NCI-H524 (cell line): Measurements from ENCODE around the gene ESPNL.
"Not testable (repeated sequence)": the region's sequence is repeated elsewhere in the genome, so short reads cannot be mapped to it uniquely, and the experiment has no call there.

ENCODE experiments used
- DNase-seq, 2 experiments: peaks; one replicate each; lab custom pipeline; 2025; lab: John Stamatoyannopoulos, UW

The ESPNL gene, protein sequence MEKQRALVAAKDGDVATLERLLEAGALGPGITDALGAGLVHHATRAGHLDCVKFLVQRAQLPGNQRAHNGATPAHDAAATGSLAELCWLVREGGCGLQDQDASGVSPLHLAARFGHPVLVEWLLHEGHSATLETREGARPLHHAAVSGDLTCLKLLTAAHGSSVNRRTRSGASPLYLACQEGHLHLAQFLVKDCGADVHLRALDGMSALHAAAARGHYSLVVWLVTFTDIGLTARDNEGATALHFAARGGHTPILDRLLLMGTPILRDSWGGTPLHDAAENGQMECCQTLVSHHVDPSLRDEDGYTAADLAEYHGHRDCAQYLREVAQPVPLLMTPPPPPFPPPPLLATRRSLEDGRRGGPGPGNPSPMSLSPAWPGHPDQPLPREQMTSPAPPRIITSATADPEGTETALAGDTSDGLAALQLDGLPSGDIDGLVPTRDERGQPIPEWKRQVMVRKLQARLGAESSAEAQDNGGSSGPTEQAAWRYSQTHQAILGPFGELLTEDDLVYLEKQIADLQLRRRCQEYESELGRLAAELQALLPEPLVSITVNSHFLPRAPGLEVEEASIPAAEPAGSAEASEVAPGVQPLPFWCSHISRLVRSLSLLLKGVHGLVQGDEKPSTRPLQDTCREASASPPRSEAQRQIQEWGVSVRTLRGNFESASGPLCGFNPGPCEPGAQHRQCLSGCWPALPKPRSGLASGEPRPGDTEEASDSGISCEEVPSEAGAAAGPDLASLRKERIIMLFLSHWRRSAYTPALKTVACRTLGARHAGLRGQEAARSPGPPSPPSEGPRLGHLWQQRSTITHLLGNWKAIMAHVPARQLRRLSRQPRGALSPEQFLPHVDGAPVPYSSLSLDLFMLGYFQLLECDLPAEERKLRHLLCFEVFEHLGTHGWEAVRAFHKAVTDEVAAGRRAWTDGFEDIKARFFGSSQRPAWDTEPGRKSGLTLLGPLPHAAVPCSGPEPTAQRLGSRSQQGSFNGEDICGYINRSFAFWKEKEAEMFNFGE

DNA sequence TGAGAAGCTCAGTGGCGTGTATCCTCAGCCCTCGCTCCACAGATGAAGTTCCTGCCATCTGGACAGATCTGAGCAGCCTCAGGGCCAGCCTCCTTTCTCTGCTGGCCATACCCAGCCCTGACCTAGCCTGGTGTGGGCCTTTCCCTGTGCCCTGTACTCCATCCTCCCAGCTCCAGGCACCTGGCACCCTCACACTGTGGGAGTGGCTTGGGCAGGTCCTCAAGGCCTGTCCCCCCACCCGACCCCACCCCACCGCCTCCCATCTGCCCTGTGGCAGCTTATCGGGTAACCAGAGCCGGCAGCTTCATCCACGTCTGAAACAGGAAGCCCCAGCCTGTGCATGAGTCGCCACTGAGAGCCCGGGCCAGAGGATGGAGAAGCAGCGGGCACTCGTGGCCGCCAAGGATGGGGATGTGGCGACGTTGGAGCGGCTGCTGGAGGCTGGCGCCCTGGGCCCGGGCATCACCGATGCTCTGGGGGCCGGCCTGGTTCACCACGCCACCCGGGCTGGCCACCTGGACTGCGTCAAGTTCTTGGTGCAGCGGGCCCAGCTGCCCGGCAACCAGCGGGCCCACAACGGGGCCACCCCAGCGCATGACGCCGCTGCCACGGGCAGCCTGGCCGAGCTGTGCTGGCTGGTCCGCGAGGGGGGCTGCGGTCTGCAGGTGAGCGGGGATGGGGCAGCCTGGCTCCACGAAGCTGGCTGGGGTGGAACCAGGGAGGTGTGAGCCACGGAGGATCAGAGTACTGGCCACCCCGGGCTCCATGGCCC lies at the start of gene ESPNL:
ESPNL (plus strand) TSS at position 292 of the 772 bp plus-strand sequence; CDS start at position 372, 80 bp downstream.
- peak; percentile 71 to 88 for DNase-seq

DNA sequence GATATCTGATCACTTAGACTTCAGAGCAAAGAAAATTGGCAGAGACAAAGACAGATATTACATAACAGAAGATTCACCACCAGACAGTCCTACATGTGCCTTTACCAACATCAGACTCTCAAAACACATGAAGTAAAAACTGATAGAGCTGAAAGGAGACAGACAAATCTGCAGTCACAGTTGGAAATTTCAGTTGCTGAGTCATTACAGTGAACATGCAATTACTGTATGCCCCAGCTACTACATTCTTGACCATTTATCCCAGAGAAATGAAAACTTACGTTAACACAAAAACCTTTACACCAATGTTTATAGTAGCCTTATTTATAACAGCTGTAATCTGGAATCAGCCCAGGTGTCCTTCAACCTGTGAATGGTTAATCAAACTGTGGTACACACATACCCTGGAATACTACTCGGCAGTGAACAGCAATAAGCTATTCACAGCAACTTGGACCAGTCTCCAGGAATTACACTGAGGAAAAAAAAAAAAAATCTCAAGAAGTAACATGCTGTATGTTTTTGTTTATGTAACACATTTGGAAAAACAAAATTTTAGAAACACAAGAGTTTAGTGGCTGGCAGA lies 46.9 kb upstream of the ESPNL start:
- DNase-seq: no peak

GRCh38 chr2:238055841-238056240 lies 44.3 kb upstream of the ESPNL start:
- no peak for DNase-seq

DNA sequence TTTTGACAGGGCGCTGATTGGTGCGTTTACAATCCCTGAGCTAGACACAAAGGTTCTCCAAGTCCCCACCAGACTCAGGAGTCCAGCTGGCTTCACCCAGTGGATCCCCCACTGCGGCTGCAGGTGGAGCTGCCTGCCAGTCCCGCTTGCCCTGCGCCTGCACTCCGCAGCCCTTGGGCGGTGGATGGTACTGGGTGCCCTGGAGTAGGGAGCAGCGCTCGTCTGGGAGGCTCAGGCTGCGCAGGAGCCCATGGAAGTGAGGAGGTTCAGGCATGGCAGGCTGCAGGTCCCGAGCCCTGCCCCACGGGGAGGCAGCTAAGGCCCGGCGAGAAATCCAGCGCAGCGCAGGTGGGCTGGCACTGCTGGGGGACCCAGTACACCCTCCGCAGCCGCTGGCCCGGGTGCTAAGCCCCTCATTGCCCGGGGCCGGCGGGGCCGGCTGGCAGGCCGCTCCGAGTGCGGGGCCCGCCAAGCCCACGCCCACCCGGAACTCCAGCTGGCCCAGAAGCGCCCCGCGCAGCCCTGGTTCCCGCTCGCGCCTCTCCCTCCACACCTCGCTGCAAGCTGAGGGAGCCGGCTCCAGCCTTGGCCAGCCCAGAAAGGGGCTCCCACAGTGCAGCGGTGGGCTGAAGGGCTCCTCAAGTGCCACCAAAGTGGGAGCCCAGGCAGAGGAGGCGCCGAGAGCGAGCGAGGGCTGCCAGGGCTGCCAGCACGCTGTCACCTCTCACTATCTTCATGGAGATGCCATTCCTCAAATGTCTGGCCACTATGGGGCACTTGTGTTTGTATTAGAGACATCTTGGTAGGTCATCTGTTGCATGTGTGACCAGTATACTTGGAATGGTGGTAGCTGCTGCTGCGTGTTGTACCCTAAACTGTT lies 42.2 kb upstream of the ESPNL start:
- DNase-seq: not testable (repeated sequence)

- DNase-seq: no peak
Measured at GRCh38 chr2:238059505-238059904, 40.6 kb upstream of the ESPNL start.

DNA sequence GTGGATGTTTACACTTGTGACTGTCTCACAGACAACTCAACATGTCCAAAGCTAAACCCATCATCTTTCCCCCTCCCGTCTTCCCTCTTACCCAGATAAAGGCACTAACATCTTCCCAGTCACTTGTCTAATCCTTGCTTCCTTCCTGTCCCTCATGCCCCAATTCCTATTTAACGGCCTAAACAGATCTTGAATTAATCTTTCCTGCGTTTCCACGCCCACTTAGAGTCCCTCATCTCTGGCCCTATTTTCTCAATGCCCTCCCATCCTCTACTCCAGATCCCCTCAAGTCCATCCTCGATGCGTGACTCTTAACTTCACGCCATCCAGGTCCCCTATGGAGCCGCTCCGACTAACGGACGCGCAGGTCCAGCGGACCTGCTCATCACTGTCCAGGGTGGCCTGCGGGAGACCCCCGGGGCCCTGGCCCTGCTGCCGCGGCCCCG lies 40.0 kb upstream of the ESPNL start:
- peak in 1 of 2 experiments; percentile 48 for DNase-seq

DNA sequence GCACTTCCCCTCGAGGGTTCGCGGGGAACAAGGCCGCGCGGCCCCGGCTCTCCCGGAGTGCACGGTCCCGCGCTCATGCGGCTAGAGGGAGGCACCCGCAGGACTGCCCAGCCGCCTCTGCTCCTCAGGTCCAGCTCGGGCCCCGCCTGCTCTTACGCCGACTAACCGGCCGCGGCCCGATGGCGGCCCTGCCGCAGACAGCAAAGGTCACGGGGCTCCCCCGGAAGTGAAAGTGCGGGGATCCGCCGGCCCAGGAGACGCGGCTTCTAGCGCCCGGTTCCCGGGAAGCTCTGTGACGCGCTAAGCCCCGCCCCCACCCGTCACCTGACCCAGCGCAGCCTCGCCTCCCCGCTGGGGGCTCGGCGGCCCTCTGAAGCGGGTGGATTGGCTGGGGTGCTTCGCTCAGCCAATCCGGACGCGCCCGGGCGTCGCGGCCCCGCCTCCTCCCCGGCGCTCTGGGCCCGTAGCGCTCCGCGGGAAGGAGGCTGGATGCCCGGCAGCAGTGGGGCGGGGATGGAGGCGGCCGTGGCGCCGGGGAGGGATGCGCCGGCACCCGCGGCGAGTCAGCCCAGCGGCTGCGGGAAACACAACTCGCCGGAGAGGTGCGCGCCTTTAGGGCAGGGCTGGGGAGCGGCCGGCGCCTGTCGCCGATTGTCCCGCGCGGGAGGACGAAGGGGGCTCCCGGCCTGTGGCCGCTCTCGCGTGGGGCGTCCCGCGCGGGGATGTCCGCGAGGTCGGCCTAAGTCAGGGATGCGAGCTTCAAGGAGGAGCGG lies 39.4 kb upstream of the ESPNL start, which contains the start of gene SCLY:
SCLY (plus strand) TSS at position 460 of the 773 bp plus-strand sequence; CDS start at position 514, 54 bp downstream.
- peak; percentile 93 to 95 for DNase-seq

DNA sequence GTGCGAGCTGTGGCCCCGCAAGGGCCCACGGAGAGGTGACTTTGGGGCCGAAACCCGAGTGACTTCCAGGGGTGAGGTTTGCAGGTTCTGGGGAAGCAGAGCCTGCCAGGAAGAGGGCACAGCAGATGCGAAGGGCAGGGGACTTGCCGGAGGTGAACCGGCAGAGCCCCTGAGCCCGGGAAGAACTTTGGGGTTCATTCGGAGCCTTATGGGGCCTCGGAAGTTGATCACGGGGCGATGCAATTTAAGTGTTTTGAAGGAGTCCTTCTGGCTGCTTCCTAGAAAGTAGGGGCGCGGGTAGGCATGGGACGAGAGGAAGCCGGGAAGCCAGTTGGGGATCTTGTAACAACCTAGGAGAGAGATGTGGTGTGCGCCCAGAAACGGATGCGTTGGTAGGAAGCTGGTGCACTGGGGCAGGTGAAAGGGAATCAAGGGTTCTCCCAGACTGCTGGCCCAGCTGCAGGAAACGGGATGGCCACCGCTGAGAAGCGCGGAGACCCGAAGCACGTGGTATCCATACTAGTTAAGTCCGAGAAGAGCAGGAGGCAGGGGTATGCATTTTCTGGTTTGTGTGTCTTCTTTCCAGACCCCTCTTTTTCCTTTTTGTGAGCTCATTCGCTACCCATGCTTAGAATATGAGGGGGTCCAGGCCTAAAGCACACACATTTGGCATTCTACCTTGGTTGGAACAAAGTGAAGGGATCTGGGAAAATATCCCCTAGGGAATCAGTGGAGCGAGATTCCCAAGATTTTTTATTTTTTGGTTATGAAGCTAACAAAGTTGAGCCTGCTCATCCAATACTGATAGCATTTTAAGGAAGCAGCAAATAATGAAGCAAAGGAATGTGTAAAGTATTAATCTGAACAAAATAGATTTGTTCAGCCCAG lies 38.6 kb upstream of the ESPNL start:
- peak in 1 of 2 experiments; percentile 41 for DNase-seq

DNA sequence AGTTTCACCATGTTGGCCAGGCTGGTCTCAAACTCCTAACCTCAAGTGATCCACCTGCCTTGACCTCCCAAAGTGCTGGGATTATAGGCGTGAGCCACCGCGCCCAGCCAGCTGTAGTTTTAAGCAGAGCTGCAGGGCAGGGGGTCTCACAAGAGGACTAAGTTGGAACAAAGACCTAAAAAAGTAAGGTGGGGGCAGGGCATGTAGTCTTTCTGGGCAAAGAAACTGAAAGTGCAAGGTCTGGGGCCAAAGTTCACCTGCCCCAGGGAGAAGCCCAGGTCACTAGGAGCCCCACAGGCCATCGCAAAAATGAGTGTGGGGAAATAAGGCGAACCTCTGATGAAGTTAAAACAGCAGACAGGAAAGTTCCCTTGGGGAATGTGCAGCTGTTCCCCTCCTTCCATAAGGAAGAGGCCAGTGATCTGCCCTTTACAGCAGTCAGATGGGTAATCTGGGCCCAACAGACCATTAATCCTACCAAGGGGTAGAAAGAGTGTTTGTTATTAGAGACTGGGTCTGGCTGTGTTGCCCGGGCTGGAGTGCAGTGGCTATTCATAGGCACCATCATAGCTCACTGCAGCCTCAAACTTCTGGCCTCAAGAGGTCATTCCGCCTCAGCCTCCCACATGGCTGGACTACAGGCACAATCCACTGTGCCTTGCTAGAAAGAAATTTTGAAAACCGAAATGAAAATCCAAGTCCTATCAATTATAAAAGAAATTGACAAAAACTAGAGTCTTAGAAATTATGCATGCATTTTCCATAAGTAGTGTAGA lies 36.5 kb upstream of the ESPNL start:
- DNase-seq: peak; percentile 32 to 45

- no peak for DNase-seq
Measured at GRCh38 chr2:238064376-238064775, 35.8 kb upstream of the ESPNL start.

DNA sequence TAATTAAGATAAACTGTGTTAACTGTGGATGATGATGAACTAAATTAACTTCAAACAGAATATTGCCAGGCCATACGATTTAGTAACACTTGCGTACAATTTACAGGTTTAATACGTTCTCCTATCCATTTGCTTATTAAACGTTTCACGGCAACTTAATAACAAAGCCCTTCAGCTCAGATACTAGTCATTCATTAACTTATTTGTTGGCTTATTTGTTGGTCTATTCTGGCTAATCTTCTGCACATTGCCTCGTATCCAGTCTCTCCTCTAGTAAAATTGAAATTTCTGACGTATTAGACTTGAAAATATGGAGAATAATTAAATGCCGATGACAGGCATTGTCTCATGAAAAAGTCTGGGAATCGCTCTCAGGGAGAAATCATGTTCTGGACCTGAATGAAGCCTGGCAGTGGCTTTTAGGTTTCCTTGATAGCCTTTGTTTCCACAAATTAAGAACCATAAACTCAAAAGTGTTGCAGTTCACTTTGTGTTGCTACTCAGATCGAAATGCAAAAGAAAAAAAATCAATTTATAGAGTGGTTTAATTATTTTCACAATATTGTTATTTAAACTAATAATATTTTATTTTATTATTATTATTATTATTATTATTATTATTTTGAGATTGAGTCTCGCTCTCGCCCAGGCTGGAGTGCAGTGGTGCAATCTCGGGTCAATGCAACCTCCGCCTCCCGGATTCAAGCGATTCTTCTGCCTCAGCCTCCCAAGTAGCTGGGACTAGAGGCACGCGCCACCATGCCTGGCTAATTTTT lies 34.9 kb upstream of the ESPNL start:
- no peak for DNase-seq

DNA sequence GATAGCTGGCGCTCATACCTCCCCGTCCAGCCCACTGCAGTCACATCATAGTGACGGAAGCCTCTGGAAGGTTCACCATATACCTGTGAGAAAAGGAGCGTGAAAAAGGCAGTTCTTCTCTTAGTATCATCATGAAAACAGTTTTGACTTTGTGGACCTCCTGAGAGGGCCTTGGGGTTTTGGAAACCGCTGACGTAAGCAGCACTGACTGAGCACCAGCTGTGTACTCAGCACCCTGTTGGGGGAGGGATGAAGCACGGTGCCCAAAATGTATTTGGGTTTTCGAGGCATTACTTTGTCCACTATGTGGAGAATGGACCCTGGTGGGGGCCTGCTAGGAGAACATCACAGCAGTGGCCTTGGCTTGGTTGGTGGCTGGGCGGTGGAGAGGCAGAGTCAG lies 33.9 kb upstream of the ESPNL start:
- DNase-seq: no peak

- DNase-seq: not testable (repeated sequence)
Measured at GRCh38 chr2:238066718-238067117, 33.4 kb upstream of the ESPNL start.

- no peak for DNase-seq
Measured at GRCh38 chr2:238067939-238068338, 32.2 kb upstream of the ESPNL start.

GRCh38 chr2:238069021-238069709 lies 31.0 kb upstream of the ESPNL start:
- no peak for DNase-seq

DNA sequence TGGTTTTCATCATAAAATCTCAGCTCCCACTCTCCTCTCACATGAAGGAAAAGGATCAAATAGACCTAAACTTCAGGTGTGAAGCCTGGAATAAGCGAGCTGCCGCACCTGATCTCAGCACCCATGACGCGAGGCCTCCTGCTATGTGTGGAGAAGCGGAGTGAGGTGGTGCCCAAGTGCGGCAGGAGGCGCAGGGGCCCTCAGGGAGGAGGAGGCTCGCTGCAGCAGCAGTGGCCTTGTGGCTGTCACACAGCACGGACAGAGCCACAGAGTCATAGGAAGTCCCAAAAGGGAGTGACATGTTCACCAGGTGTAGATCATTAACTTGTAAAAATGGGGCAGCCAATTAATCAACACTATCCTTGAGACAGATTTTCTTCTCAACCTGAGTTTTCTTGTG lies 30.3 kb upstream of the ESPNL start:
- no peak for DNase-seq
